ENCODE results near the gene NCOA5.

NCOA5 gene

GRCh38 chr20:46089417-46090388 is at the start of gene NCOA5:
NCOA5 (minus strand) TSS chr20:46089962; CDS start chr20:46079424, 10,538 bp downstream.
- peak within 1 kb of the TSS; percentile 97 for H3K27ac ChIP-seq
- TF ChIP-seq ZFX (IDR thresholded peaks at IDR 0.05) (peak; percentile 99), CTCF (conservative IDR thresholded peaks at IDR 0.05) (peak; percentile 40)

- TF ChIP-seq ZFX (IDR thresholded peaks at IDR 0.05) (no peak), CTCF (conservative IDR thresholded peaks at IDR 0.05) (no peak)
- no peak overlapping the region for H3K27ac ChIP-seq
These were observed 49.6 kb upstream of the NCOA5 start for GRCh38 chr20:46139266-46139889.

- no peak for TF ChIP-seq ZFX (IDR thresholded peaks at IDR 0.05)
- no peak for TF ChIP-seq CTCF (conservative IDR thresholded peaks at IDR 0.05)
These were observed 48.1 kb upstream of the NCOA5 start for GRCh38 chr20:46137816-46138215.

GRCh38 chr20:46135856-46136633 is 46.3 kb upstream of the NCOA5 start:
- TF ChIP-seq ZFX (IDR thresholded peaks at IDR 0.05) (no peak), CTCF (conservative IDR thresholded peaks at IDR 0.05) (no peak)
- H3K27ac ChIP-seq = no peak overlapping the region

More at GRCh38 chr20:46137816-46138215, 48.1 kb upstream of the NCOA5 start:
- H3K27ac ChIP-seq = no peak overlapping the region

GRCh38 chr20:46134716-46135115 is 45.0 kb upstream of the NCOA5 start:
- no peak overlapping the region for H3K27ac ChIP-seq
- no peak for TF ChIP-seq ZFX (IDR thresholded peaks at IDR 0.05)

- no peak for TF ChIP-seq CTCF (conservative IDR thresholded peaks at IDR 0.05)
- TF ChIP-seq ZFX (IDR thresholded peaks at IDR 0.05) = no peak
- H3K27ac ChIP-seq = no peak overlapping the region
These were observed 44.3 kb upstream of the NCOA5 start for GRCh38 chr20:46133886-46134654.

GRCh38 chr20:46132705-46133120 is 43.0 kb upstream of the NCOA5 start:
- TF ChIP-seq ZFX (IDR thresholded peaks at IDR 0.05) (no peak), CTCF (conservative IDR thresholded peaks at IDR 0.05) (peak; percentile 96)
- no peak overlapping the region for H3K27ac ChIP-seq
